HPDE6-E6E7 (cell line): Measurements from ENCODE around the gene RAMACL.
"Not testable (repeated sequence)": the region's sequence is repeated elsewhere in the genome, so short reads cannot be mapped to it uniquely, and the experiment has no call there.

ENCODE experiments used
- DNase-seq: peaks from one replicate; pipeline ENCODE4 v3.0.0; 2011; ENCODE audit warnings: missing footprints; ENCODE audit errors: extremely low spot score

Gene RAMACL

DNA sequence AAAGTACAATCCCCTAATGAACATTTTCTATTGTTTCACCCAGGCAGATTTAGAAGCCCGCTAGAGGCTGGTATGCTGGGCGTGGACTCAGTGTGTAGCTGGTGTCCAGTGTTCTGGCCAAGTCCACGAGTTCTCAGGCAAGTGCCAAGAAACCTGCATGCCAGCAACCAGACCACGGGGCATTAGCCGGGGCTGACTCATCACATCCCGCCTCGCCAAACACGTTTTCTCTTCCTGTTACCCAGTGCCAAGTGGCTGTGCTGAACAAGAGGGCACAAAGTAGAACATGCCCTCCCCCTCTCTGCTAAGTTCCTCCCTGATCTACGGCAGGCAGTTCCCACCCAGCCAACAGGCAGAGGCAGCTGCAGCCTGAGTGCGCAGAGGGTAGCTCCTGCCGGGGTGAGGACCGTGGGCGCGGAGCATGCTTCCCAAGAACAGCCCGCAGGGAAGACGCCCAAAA, 29.6 kb downstream of the RAMACL start:
- peak; percentile 94 for DNase-seq

DNA sequence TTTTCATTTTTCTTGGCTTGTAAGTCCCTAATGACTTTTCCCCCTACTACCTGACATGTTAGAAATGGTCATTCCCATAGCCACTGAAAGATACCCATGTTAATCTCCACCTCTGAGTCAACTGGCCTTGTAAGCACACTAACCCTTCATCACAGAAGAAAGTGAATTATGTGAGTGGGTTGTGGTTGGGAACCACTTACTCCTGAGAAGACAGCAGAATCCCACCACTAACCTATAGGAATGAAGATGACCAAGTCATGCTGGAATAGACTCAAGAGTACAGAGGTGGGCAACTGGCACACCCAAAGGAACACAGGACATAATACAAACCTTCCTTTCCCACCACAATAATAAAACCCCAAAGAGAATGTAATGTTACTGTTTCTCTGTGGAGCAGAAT, 30.1 kb downstream of the RAMACL start:
- DNase-seq, result no peak

GRCh38 chr6:166555086-166555485, 31.4 kb downstream of the RAMACL start:
- DNase-seq, result no peak

GRCh38 chr6:166554316-166554715, 32.2 kb downstream of the RAMACL start:
- DNase-seq, result no peak

DNA sequence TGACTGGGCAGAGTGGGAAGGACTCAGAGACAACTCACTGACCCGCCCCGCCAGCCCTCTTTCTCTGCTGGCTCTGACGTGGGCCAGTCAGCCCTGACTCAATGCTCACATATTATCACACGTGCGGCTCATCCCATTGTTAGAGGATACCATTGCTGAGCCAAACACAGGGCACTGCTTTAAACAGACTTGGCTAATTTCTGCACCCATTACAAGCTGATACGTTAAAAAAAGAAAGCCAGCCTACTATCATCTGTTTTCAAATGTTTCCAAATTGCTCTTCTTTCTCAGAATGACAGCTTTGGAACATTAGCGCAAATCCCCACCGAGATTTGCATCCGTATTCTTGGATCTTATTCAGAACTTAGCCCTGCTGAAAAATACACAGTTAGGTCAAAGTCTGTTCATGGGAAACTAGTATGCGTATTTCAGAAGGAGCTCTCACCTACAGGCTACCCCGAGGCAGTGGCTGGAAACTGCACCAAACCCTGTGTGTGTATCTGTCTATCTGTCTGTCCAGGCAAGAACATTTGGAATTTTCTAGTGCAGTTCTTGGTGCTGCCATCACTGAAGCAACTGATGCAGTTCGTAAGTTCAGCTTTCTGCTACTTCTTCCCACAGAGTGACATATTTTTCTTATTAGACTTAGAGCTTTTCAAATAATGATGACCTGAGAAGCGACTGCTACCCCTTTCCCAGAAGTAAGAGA, 32.8 kb downstream of the RAMACL start:
- peak; percentile 73 for DNase-seq

GRCh38 chr6:166552600-166552999, 33.9 kb downstream of the RAMACL start:
- DNase-seq, result no peak

DNA sequence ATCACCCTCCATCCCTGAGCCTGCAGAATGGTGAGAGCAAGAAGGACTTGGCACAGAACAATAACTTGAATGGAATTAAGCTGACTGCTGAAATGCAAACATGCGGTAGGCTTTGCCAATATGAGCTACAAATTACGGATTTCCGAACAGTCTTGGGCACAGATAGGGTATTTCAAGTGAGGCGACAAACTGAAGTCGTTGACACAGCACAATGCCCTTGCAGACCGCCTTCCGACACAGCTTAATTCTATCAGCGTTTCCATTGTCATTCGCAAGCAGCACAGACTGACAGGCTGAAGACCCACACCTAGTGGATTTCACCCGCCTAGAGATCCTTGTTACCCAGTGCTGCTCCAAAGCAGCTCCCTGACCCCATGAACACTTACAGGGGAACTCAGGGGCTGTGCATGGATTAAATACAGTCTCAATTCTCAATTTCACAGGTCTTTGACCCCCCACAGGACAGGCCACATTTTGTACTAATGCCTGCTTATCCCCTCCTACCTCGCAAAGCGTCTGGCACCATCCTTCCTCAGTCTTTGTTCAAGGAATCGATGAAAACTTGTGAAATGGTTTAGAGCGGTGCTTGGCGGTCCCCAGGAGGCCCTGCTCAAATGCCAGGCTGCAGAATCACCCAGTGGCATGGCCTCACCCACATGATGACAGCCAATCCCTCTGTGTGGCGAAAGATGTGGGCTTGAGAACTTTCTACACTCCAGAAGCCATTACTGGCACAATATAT, 34.6 kb downstream of the RAMACL start:
- DNase-seq, result no peak

- DNase-seq, result no peak
Observed at GRCh38 chr6:166546653-166547052, 39.8 kb downstream of the RAMACL start.

- DNase-seq, result no peak
Observed at GRCh38 chr6:166545156-166546034, 41.1 kb downstream of the RAMACL start.

DNA sequence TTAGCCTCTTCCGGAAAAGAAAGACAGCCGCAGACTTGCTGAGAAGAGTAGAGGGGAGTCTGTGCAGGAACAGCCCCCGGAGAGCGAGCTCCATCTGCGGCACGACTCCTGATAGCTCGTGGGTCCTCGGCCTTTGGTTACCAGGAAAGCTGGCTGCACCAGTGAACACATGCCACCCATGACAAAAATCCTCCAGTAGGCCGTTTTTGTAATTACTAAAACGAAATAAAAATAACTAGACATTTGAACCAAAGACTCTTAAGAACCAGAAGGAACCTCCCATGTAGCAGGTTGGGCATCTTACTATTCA, 42.2 kb downstream of the RAMACL start:
- no peak for DNase-seq

DNA sequence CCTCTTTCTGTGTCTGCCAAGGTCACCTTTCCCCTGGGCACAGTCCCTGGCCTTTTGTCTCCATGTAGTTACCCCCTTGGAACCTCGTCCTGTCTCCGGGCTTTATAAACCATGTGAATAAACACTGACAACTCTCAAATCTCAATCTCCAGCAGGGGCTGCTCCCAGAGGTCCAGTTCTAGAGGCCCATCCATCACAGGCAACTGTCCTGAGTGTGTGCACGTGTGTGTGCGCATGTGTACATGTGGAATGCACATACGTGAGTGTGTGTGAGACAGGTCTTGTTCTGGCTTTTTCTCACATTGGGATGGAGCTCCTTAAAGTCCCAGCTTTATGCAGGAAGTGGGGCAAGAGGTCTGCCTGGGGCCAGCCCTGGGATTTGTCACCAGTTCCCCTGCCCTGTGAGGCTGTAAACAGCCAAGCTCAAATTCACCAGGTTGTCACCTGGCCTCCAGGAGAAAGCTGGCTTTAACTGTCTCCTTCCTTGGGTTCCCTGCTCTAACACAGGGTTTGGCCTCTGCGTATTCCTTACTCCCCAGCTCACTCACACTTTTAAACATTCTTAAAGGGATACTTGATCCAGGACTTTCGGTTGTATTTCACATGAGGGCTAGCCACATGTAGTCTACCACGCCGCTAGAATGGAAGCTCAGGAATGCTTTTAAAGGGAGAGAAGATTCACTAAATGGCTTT, 42.7 kb downstream of the RAMACL start:
- no peak for DNase-seq

- no peak for DNase-seq
Observed at GRCh38 chr6:166542580-166542912, 43.9 kb downstream of the RAMACL start.

- DNase-seq, result no peak
Observed at GRCh38 chr6:166541876-166542579, 44.5 kb downstream of the RAMACL start.

DNA sequence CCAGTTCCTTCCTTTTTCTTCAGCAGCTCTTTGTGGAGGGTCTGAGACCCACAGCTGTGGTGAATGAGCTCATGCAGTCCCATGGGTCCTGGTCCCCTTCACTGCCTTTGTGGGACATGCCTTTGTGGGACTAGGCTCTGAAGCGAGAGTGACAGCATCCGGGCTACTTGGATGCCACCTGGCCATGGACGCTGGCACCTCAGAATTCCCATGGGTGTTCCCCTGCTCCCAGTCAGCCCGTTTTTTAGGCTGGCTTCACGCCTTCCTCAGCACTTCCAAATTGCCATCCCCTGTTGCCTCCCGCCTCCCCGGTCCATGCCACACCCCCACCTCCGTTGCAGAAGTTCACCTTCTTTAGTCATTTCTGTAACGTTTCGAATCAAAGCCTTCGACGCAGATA, 45.1 kb downstream of the RAMACL start:
- DNase-seq, result no peak

GRCh38 chr6:166540631-166541331, 45.7 kb downstream of the RAMACL start:
- no peak for DNase-seq

DNA sequence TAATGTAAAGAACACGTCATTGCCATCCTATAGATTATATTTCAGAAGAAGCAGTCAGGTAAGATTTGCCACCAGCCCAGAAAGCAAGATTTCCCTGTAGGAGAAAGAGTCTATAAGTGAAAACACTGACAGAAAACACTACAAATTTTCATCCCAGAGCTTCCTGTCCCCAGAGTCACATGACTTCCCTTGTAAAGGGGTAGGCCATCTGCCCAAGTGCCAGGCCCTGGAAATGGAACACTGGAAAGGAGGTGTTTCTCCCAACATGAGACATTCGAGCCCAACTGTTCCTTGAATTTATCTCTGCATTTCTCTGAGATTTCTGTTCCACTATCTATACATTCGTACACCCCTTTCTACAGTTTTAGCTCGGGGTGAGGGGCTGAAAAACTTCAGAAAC, 46.9 kb downstream of the RAMACL start:
- DNase-seq, result no peak

DNA sequence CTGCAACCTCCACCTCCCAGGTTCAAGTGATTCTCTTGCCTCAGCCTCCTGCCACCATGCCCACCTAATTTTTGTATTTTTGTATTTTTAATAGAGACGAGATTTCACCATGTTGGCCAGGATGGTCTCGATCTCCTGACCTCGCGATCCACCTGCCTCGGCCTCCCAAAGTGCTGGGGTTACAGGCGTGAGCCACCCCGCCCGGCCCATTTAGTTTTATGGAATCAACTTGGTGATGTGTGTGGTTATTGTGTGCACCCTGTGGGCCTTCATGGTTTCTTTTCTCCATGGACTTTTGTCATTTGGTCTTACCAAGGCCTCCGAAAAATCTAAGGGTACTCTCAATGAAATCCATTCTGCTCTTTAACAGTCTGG, 47.5 kb downstream of the RAMACL start:
- not testable (repeated sequence) for DNase-seq

DNA sequence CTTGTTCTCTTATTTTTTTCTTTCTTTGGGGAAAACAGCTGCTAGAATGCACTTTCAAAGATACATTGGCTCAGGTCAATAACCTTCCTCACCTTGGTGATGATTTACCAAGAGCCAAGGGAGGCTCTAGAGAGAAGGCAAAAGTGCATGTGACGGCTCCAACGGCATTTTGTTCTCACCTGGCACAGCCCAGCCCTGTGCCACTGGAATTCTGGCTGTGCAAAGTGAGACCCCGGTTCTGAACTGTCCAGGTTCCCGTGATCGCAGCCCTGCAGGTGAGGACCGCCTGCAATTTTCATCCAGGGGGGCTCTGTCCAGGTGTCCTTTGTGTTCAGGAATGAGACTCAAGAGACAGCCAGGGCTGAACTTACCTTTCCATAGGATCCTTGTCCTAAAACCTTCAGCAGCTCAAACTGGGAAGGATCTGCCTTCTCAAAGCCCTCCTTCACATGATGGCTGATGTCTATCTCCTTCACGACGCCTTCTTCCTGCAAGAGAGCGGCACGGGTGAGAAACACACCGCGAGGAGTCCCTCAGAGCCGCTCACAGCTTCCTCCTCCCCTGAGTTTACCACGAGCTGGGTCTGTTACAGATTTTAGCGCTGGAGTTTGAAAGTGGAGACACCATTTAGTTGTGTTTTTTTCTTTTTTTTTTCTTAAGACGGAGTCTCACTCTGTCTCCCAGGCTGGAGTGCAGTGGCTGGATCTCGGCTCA, 48.0 kb downstream of the RAMACL start:
- no peak for DNase-seq

DNA sequence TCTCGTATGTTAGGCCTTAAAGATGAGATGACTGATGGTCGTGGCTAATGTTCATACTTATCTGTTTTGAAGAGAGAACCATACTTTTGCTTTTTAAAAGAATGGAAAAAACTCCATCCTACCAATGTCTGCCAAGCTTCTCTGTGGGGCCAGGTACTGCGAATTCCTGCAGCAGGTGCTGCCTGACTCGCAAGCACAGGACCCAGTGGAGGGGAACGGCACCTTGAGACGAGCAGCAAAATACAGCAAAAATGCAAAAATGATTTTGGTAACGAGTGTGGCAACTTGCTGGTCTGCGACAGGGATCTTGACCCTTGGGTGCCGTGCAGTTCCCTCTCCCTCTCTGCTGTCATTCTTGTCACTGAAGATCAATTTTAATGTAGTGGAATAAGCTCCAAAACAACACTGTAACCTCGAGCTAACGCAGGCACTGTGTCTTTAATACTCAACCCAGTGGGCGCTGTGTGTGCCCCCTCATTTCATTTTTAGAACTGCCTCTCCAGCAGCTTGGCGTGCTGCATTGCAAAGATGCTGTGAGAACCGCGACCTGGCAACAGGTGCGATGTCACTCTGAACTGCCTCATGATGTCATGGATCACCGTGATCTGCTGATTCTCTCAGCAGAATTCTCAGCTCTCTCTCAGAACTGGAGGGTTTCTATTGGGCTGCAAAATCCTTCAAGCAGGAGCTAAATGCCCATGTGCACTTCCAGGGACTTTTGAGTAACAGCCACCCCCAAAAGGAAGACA, 51.6 kb downstream of the RAMACL start:
- no peak for DNase-seq
